Measurements from ENCODE around the gene GNL1.
A peak's percentile ranks its signal among the peaks of the same experiment; 100 is the strongest.
"Not testable (repeated sequence)": the region's sequence is repeated elsewhere in the genome, so short reads cannot be mapped to it uniquely, and the experiment has no call there.

The GNL1 gene

GRCh38 chr6:30556066-30556905 lies at the start of gene GNL1:
Gene GNL1 (minus strand): TSS chr6:30556489. CDS start chr6:30556203, 286 bp downstream.
- H3K4me3 ChIP-seq (ENCODE audit: low read depth, low read length), result peak within 1 kb of the TSS; percentile 99
- peak; percentile 64 for DNase-seq (ENCODE audit: low read depth)

GRCh38 chr6:30603961-30604360 lies 47.7 kb upstream of the GNL1 start:
- H3K4me3 ChIP-seq (ENCODE audit: low read depth, low read length), result no peak overlapping the region
- no peak for DNase-seq (ENCODE audit: low read depth)

GRCh38 chr6:30601815-30602641 lies 45.7 kb upstream of the GNL1 start:
- no peak overlapping the region for H3K4me3 ChIP-seq (ENCODE audit: low read depth, low read length)
- DNase-seq (ENCODE audit: low read depth), result no peak

- DNase-seq (ENCODE audit: low read depth), result no peak
- no peak overlapping the region for H3K4me3 ChIP-seq (ENCODE audit: low read depth, low read length)
These were observed 45.1 kb upstream of the GNL1 start for GRCh38 chr6:30601436-30601814.

GRCh38 chr6:30600451-30600961 lies 44.2 kb upstream of the GNL1 start:
- no peak for DNase-seq (ENCODE audit: low read depth)
- H3K4me3 ChIP-seq (ENCODE audit: low read depth, low read length), result no peak overlapping the region

GRCh38 chr6:30599625-30600324 lies 43.5 kb upstream of the GNL1 start:
- H3K4me3 ChIP-seq (ENCODE audit: low read depth, low read length), result no peak overlapping the region

GRCh38 chr6:30598912-30599624 lies 42.8 kb upstream of the GNL1 start:
- H3K4me3 ChIP-seq (ENCODE audit: low read depth, low read length), result no peak overlapping the region
- no peak for DNase-seq (ENCODE audit: low read depth)

More at GRCh38 chr6:30599625-30600324, 43.5 kb upstream of the GNL1 start:
- no peak for DNase-seq (ENCODE audit: low read depth)

- peak; percentile 43 for DNase-seq (ENCODE audit: low read depth)
- not testable (repeated sequence) for H3K4me3 ChIP-seq (ENCODE audit: low read depth, low read length)
These were observed 41.2 kb upstream of the GNL1 start for GRCh38 chr6:30597315-30598144.

GRCh38 chr6:30592287-30592686 lies 36.0 kb upstream of the GNL1 start:
- H3K4me3 ChIP-seq (ENCODE audit: low read depth, low read length), result no peak overlapping the region
- DNase-seq (ENCODE audit: low read depth), result no peak

- no peak overlapping the region for H3K4me3 ChIP-seq (ENCODE audit: low read depth, low read length)
- no peak for DNase-seq (ENCODE audit: low read depth)
These were observed 34.7 kb upstream of the GNL1 start for GRCh38 chr6:30591008-30591407.

- no peak overlapping the region for H3K4me3 ChIP-seq (ENCODE audit: low read depth, low read length)
- no peak for DNase-seq (ENCODE audit: low read depth)
These were observed 34.2 kb upstream of the GNL1 start for GRCh38 chr6:30590509-30590908.

GRCh38 chr6:30589754-30590358 lies 33.6 kb upstream of the GNL1 start:
- no peak overlapping the region for H3K4me3 ChIP-seq (ENCODE audit: low read depth, low read length)
- no peak for DNase-seq (ENCODE audit: low read depth)

GRCh38 chr6:30583921-30584320 lies 27.6 kb upstream of the GNL1 start:
- no peak overlapping the region for H3K4me3 ChIP-seq (ENCODE audit: low read depth, low read length)

GRCh38 chr6:30578051-30578450 lies 21.8 kb upstream of the GNL1 start:
- DNase-seq (ENCODE audit: low read depth), result no peak
- H3K4me3 ChIP-seq (ENCODE audit: low read depth, low read length), result no peak overlapping the region

More at GRCh38 chr6:30583921-30584320, 27.6 kb upstream of the GNL1 start:
- no peak for DNase-seq (ENCODE audit: low read depth)

GRCh38 chr6:30573113-30573512 lies 16.8 kb upstream of the GNL1 start:
- DNase-seq (ENCODE audit: low read depth), result no peak
- no peak overlapping the region for H3K4me3 ChIP-seq (ENCODE audit: low read depth, low read length)

GRCh38 chr6:30572148-30572547 lies 15.9 kb upstream of the GNL1 start:
- DNase-seq (ENCODE audit: low read depth), result no peak
- peak overlapping the region; percentile 89 for H3K4me3 ChIP-seq (ENCODE audit: low read depth, low read length)

- no peak for DNase-seq (ENCODE audit: low read depth)
These were observed 15.4 kb upstream of the GNL1 start for GRCh38 chr6:30571762-30572082.

More at GRCh38 chr6:30571762-30572082, 15.4 kb upstream of the GNL1 start:
- H3K4me3 ChIP-seq (ENCODE audit: low read depth, low read length), result peak overlapping the region; percentile 89

All from skeletal muscle cell (primary cell).